OCI-LY7 (cell line): ENCODE data around the gene SPAG9. TPM values are rescaled to one million over a fixed set of nuclear protein-coding genes. Genes with fewer than 3 reads are reported as not detected.
A peak's percentile ranks its signal among the peaks of the same experiment; 100 is the strongest.

ENCODE experiments used
- BruUV-seq: library from RNA; stranded (reverse); fragments of 400-500 nt; replicated peaks from 2 replicates; lab custom pipeline; 2021; lab: Mats Ljungman, UMichigan
- CTCF ChIA-PET: fragments of 300-600 bp; sonication (Branson Sonifier 250); formaldehyde crosslinking; loops from one replicate; lab custom pipeline; 2022; ENCODE audit warnings: antibody characterized with exemption; ENCODE audit not compliant: unreplicated experiment; lab: Charles Lee
- POLR2A ChIA-PET: fragments of 300-600 bp; sonication (Branson Sonifier 250); formaldehyde crosslinking; loops from one replicate; lab custom pipeline; 2022; ENCODE audit warnings: antibody characterized with exemption; lab: Charles Lee
- DNase-seq: peaks from one replicate; pipeline ENCODE4 v3.0.0-alpha.2; 2015; ENCODE audit warnings: low spot score
- H2AFZ ChIP-seq: fragments of 200-600 bp; sonication (generic), shearing (Covaris generic); 2 replicates; pipeline ENCODE4 v1.6.1; 2014; ENCODE audit warnings: mild to moderate bottlenecking, antibody characterized with exemption, low read length, moderate library complexity
- H3K27ac ChIP-seq: fragments of 200-600 bp; sonication (generic); 2 replicates; pipeline ENCODE4 v1.5.1; 2014; ENCODE audit warnings: mixed run types, low read depth, mild to moderate bottlenecking, moderate library complexity, low read length, inconsistent platforms; ENCODE audit not compliant: poor library complexity, severe bottlenecking
- H3K36me3 ChIP-seq: fragments of 200-600 bp; sonication (generic); 2 replicates; pipeline ENCODE4 v1.6.1; 2014; ENCODE audit warnings: mild to moderate bottlenecking, antibody characterized with exemption, low read length, moderate library complexity, mixed read lengths; ENCODE audit not compliant: insufficient read depth
- H3K4me1 ChIP-seq: fragments of 200-600 bp; sonication (generic); 2 replicates; pipeline ENCODE4 v1.5.1; 2014; ENCODE audit warnings: mild to moderate bottlenecking, low read length; ENCODE audit not compliant: insufficient read depth, poor library complexity, severe bottlenecking
- H3K4me2 ChIP-seq: fragments of 200-600 bp; sonication (generic); 2 replicates; pipeline ENCODE4 v1.6.1; 2014; ENCODE audit warnings: mild to moderate bottlenecking, low read length
- H3K4me3 ChIP-seq: fragments of 200-600 bp; sonication (generic); 2 replicates; pipeline ENCODE4 v1.5.1; 2014; ENCODE audit warnings: mild to moderate bottlenecking, low read depth, low read length; ENCODE audit not compliant: poor library complexity, severe bottlenecking
- H3K79me2 ChIP-seq: fragments of 200-600 bp; sonication (generic); 2 replicates; pipeline ENCODE4 v1.6.1; 2016; ENCODE audit warnings: low read depth, mild to moderate bottlenecking, low read length, moderate library complexity, mixed read lengths; ENCODE audit not compliant: insufficient read depth
- H3K9me2 ChIP-seq: fragments of 200-600 bp; sonication (generic); 2 replicates; pipeline ENCODE4 v1.6.1; 2016; ENCODE audit warnings: mild to moderate bottlenecking, low read length, mixed read lengths; ENCODE audit not compliant: insufficient read depth
- H3K9me3 ChIP-seq: fragments of 200-600 bp; sonication (generic); 2 replicates; pipeline ENCODE4 v1.6.1; 2014; ENCODE audit warnings: mild to moderate bottlenecking, mixed run types, low read length, mixed read lengths
- H4K20me1 ChIP-seq: fragments of 200-600 bp; sonication (generic); 2 replicates; pipeline ENCODE4 v1.6.1; 2014; ENCODE audit warnings: mild to moderate bottlenecking, antibody characterized with exemption, low read length, moderate library complexity, mixed read lengths; ENCODE audit not compliant: insufficient read depth
- EZH2phosphoT487 ChIP-seq: fragments of 200-600 bp; sonication (generic); IDR thresholded peaks from 2 replicates; pipeline ENCODE4 v1.6.1; 2018; ENCODE audit warnings: low read depth, borderline replicate concordance, mild to moderate bottlenecking, mixed run types, antibody characterized with exemption, low read length, moderate library complexity, mixed read lengths
- intact Hi-C: fragments of 100-400 bp; cut with micrococcal nuclease; formaldehyde crosslinking; loops from one replicate; pipeline ENCODE4 v1.10.0; 2022; ENCODE audit not compliant: unreplicated experiment
- total RNA-seq, 2 experiments: library from RNA; depleted of rRNA in 1 of 2; stranded (reverse); fragments of >200 nt in 1 of 2; shearing (Covaris generic) in 1 of 2; gene quantifications; 2 replicates each; pipeline ENCODE4 v1.2.3, GENCODE V29; 2014 to 2022
- TF ChIP-seq, protein P1 (sequence below): fragments of 200-600 bp; sonication (generic); conservative IDR thresholded peaks from 2 replicates; pipeline ENCODE4 v1.5.1; 2014; ENCODE audit warnings: mild to moderate bottlenecking, antibody characterized with exemption, low read length, moderate library complexity, mixed read lengths

Gene SPAG9
- total RNA-seq, 2 experiments from 2014 or later, result 75.5 to 78.9 TPM

- H3K4me2 ChIP-seq, result no peak overlapping the region
- CTCF ChIA-PET, result no interaction called here
Observed at GRCh38 chr17:50918071-50918932, 202.4 kb downstream of the SPAG9 start.

GRCh38 chr17:50917418-50917743, 203.3 kb downstream of the SPAG9 start:
- no TSS peak for BruUV-seq
- Histone ChIP-seq H3K36me3 (no peaks in the 10 kb centered on the region), H3K9me3 (no peaks in the 10 kb centered on the region), H2AFZ (peak overlapping the region; percentile 30; the same call in 1 of the 2 replicates), H3K4me3 (no peak overlapping the region), H4K20me1 (no peaks in the 10 kb centered on the region), H3K79me2 (no peaks in the 10 kb centered on the region), H3K4me2 (no peak overlapping the region), H3K4me1 (peaks cover 29% of the 10 kb centered on the region), H3K9me2 (no peaks in the 10 kb centered on the region), H3K27ac (no peak overlapping the region)
- intact Hi-C loops, result no loop called here
- POLR2A ChIA-PET, result interaction anchor here (1.9 kb wide), 1 partner anchor 10 kb away, joined by 4 read pairs; no protein-coding TSS in a partner anchor
- TF ChIP-seq, protein P1, sequence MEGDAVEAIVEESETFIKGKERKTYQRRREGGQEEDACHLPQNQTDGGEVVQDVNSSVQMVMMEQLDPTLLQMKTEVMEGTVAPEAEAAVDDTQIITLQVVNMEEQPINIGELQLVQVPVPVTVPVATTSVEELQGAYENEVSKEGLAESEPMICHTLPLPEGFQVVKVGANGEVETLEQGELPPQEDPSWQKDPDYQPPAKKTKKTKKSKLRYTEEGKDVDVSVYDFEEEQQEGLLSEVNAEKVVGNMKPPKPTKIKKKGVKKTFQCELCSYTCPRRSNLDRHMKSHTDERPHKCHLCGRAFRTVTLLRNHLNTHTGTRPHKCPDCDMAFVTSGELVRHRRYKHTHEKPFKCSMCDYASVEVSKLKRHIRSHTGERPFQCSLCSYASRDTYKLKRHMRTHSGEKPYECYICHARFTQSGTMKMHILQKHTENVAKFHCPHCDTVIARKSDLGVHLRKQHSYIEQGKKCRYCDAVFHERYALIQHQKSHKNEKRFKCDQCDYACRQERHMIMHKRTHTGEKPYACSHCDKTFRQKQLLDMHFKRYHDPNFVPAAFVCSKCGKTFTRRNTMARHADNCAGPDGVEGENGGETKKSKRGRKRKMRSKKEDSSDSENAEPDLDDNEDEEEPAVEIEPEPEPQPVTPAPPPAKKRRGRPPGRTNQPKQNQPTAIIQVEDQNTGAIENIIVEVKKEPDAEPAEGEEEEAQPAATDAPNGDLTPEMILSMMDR, result no peak
- TF ChIP-seq EZH2phosphoT487, result no peak
- CTCF ChIA-PET, result no interaction called here
- no peak for DNase-seq

More at GRCh38 chr17:50918071-50918932, 202.4 kb downstream of the SPAG9 start:
- no peak for DNase-seq
- BruUV-seq, result no TSS peak
- Histone ChIP-seq H3K79me2 (no peaks in the 10 kb centered on the region), H4K20me1 (no peaks in the 10 kb centered on the region), H3K4me1 (peaks cover 29% of the 10 kb centered on the region), H3K27ac (no peak overlapping the region), H3K36me3 (no peaks in the 10 kb centered on the region), H2AFZ (no peak overlapping the region), H3K4me3 (no peak overlapping the region), H3K9me3 (no peaks in the 10 kb centered on the region), H3K9me2 (no peaks in the 10 kb centered on the region)
- intact Hi-C loops, result no loop called here
- no peak for TF ChIP-seq EZH2phosphoT487
- TF ChIP-seq, protein P1, result no peak
- POLR2A ChIA-PET, result interaction anchor here (0.7 to 1.9 kb wide), 2 partner anchors 9 to 147 kb away, joined by 4 to 5 read pairs; no protein-coding TSS in a partner anchor
